Heart right ventricle (tissue), 16 donors: Measurements from ENCODE around the gene SLX1A. TPM values are rescaled to one million over a fixed set of nuclear protein-coding genes. Genes with fewer than 3 reads are reported as not detected.

ENCODE experiments used
- ATAC-seq, 8 donors: fragments of 200-7000 bp; cut with Tn5 transposase; one replicate each; pipeline ENCODE4 v1.9.1; 2020; ENCODE audit warnings: mild to moderate bottlenecking in 8 of 8, moderate library complexity in 8 of 8, moderate number of reproducible peaks in 1 of 8
- DNase-seq, 2 donors: peaks; one replicate each; pipeline ENCODE4 v3.0.0-alpha.2; 2020
- H3K27ac ChIP-seq, 10 donors: fragments of 200-600 bp; sonication (generic) in 2 of 10; one replicate each; pipeline versions ENCODE4 v1.5.0 to v1.8.0; 2020 to 2022; ENCODE audit warnings: mild to moderate bottlenecking in 3 of 10
- H3K27me3 ChIP-seq, 7 donors: fragments of 200-600 bp; one replicate each; pipeline ENCODE4 v1.8.0; 2021 to 2022; ENCODE audit warnings: mild to moderate bottlenecking in 2 of 7
- H3K36me3 ChIP-seq, 9 donors: fragments of 200-600 bp; sonication (generic) in 1 of 9; one replicate each; pipeline versions ENCODE4 v1.5.0 to v1.8.0; 2020 to 2022; ENCODE audit warnings: mild to moderate bottlenecking in 2 of 9
- H3K4me1 ChIP-seq, 9 donors: fragments of 200-600 bp; sonication (generic) in 1 of 9; one replicate each; pipeline versions ENCODE4 v1.5.0 to v1.8.0; 2020 to 2022; ENCODE audit warnings: mild to moderate bottlenecking in 4 of 9
- H3K4me3 ChIP-seq, 10 donors: fragments of 200-600 bp; sonication (generic) in 2 of 10; one replicate each; pipeline versions ENCODE4 v1.5.0 to v1.8.0; 2020 to 2022; ENCODE audit warnings: mild to moderate bottlenecking in 7 of 10, moderate library complexity in 2 of 10
- H3K9me3 ChIP-seq, 11 donors: fragments of 200-600 bp in 10 of 11; sonication (generic) in 2 of 11; one replicate each; pipeline versions ENCODE4 v1.5.0 to v1.8.0; 2013 to 2022; ENCODE audit warnings: mild to moderate bottlenecking in 2 of 11, control low read depth in 1 of 11, moderate library complexity in 1 of 11
- WGBS, 2 donors: extraction: QIAGEN DNeasy Blood & Tissue Kit; methylation state at CpG; one replicate each; pipeline ENCODE4 v1.1.7; 2013; ENCODE audit warnings: inconsistent platforms in 1 of 2; 5-methylcytosine and 5-hydroxymethylcytosine counted together
- intact Hi-C, 10 donors: fragments of 100-400 bp; cut with DNase I; formaldehyde crosslinking; loops; one replicate each; pipeline versions ENCODE4 v1.11.1 to v1.14.2; 2022
- polyA plus RNA-seq, 2 donors: library from polyadenylated mRNA; stranded (reverse); fragments of 200-250 nt; gene quantifications; one replicate each; pipeline ENCODE4 v1.2.3, GENCODE V29; 2013
- total RNA-seq, 10 donors: library from RNA; stranded (reverse); fragmentation: NEBNext Ultra II Directional in 3 of 10; extraction: Animal tissue kit (Norgen Biotek cat#: 25700) in 3 of 10; gene quantifications; one replicate each; pipeline versions ENCODE4 v1.2.1 to v1.2.4, GENCODE V29; 2021 to 2023
- TF ChIP-seq, protein P1 (sequence below), 9 donors: fragments of 200-600 bp; sonication (generic) in 2 of 9; IDR thresholded peaks; one replicate each; pipeline versions ENCODE4 v1.5.0 to v1.8.0; 2021 to 2022; ENCODE audit warnings: antibody characterized with exemption in 9 of 9, mild to moderate bottlenecking in 5 of 9, moderate library complexity in 1 of 9
- donor health status: Arrhythmogenic right ventricular cardiomyopathy.
- donor health status: ischemic (EF 13 %, LVEDD 7.1; RV severe dilation, severe dysfunction).
- donor health status: healthy with polysubstance abuse.
- donor health status: DM: no; HTN: yes; CAD: no.
- donor health status: DM: no; HTN: no; CAD: no.
- donor health status: ischemic (EF 25% LVEDD 6.9; RV normal size, moderate dysfunction).
- donor health status: ischemic (EF 25% LVEDD 5.7; RV mildly dilated, moderate dysfunction).
- donor health status: healthy.
- donor health status: DM: yes; HTN: yes; CAD: no.
- donor health status: Ischemic cardiomyopathy.
- donor health status: ischemic (EF 35%, LVEDD 5.7; RV mildly dilated, moderate dysfunction).
- donor health status: nonischemic (EF 11% LVEDD 7.7; RV severe dilation, severe dysfunction).
- donor health status: DM: yes; HTN: yes; CAD: no.
- donor health status: PGD.
- donor health status: ischemic (EF 29% LVEDD 5.4; RV normal size, mild dysfunction).
- donor health status: nonischemic (EF 23%, LVEDD 6.1; RV moderate dilation, normal function).

SLX1A gene
- total and polyA plus RNA-seq, 12 donors = 8.3 to 57.8 (median 17.9) TPM

- intact Hi-C loops = no loop called here
- Histone ChIP-seq H3K9me3 (no peaks in the 10 kb centered on the region), H3K36me3 (peaks cover 0 to 31% (median 0%) of the 10 kb centered on the region in 9 donors), H3K4me3 (peak within 1 kb of the TSS; percentile 32 to 85 (median 66)), H3K27ac (peak within 1 kb of the TSS in 9 of 10 donors; percentile 54 to 96 (median 68)), H3K27me3 (no peaks in the 10 kb centered on the region), H3K4me1 (peaks cover 0 to 51% (median 10%) of the 10 kb centered on the region in 9 donors)
- ATAC-seq (peak; percentile 77 to 91 (median 86)), DNase-seq (peak; percentile 81 to 88)
- WGBS, 2 donors = 1% methylated on average over 64 to 81 of the region's 81 CpGs
- TF ChIP-seq, protein P1, sequence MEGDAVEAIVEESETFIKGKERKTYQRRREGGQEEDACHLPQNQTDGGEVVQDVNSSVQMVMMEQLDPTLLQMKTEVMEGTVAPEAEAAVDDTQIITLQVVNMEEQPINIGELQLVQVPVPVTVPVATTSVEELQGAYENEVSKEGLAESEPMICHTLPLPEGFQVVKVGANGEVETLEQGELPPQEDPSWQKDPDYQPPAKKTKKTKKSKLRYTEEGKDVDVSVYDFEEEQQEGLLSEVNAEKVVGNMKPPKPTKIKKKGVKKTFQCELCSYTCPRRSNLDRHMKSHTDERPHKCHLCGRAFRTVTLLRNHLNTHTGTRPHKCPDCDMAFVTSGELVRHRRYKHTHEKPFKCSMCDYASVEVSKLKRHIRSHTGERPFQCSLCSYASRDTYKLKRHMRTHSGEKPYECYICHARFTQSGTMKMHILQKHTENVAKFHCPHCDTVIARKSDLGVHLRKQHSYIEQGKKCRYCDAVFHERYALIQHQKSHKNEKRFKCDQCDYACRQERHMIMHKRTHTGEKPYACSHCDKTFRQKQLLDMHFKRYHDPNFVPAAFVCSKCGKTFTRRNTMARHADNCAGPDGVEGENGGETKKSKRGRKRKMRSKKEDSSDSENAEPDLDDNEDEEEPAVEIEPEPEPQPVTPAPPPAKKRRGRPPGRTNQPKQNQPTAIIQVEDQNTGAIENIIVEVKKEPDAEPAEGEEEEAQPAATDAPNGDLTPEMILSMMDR (IDR thresholded peaks at IDR 0.05) = peak in 1 of 9 donors; percentile 8
Measured at GRCh38 chr16:30183233-30184095, 10.2 kb upstream of the SLX1A start, which contains the start of gene CORO1A. TSS of gene CORO1A (plus strand) at chr16:30183602. CDS start at chr16:30185210, 1,608 bp downstream.

DNA sequence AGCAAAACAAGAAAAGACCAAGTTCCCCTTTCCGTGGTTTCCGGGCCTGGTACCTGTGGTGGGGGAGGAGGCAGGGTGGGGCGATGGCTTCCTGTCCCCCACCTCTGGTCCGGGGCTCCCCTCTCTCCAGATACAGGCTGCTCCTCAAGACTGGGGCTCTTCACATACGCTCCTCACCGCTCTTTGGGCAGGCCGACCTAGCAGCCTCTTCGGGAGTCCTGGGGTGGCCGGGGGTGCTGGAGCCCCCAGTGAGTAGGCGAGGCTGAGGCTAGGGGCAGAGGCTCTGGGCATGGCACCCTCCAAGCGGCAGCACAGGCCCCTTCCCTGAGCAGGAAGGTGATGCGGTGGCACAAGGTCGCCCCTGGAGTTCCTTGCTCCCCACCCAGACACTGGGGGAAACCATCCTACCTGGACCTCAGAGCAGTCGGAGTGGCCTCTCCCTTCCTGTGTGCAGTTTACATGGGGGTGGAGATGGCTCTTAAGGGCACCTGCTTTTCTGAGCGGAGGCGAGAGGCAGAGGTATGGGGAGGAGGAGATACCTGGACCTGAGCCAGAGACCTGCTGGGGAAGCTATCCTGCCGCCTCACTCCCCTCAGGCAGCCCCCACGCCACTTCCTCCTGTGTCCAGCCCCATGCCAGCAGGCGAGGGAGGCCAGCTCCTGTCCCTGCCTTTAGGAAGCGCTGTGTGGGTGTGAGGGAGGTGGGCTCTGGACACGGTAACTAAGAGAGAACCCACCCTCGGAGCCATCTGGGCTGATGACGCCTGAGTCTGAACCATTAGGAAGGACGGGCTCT, 9.4 kb upstream of the SLX1A start:
- H3K4me1 ChIP-seq = peaks cover 0 to 51% (median 10%) of the 10 kb centered on the region in 9 donors
- intact Hi-C loops = no loop called here
- peaks cover 0 to 31% (median 0%) of the 10 kb centered on the region in 9 donors for H3K36me3 ChIP-seq
- H3K9me3 ChIP-seq = no peaks in the 10 kb centered on the region
- H3K4me3 ChIP-seq = peak overlapping the region in 9 of 10 donors; percentile 45 to 85 (median 68)
- ATAC-seq (peak in 2 of 8 donors; percentile 6 to 33), DNase-seq (peak; percentile 23 to 25)
- H3K27ac ChIP-seq = peak overlapping the region in 7 of 10 donors; percentile 37 to 96 (median 54)
- TF ChIP-seq, protein P1 (IDR thresholded peaks at IDR 0.05) = no peak
- no peaks in the 10 kb centered on the region for H3K27me3 ChIP-seq
- WGBS, 2 donors = 37 to 44% methylated on average over 24 of the region's 24 CpGs

DNA sequence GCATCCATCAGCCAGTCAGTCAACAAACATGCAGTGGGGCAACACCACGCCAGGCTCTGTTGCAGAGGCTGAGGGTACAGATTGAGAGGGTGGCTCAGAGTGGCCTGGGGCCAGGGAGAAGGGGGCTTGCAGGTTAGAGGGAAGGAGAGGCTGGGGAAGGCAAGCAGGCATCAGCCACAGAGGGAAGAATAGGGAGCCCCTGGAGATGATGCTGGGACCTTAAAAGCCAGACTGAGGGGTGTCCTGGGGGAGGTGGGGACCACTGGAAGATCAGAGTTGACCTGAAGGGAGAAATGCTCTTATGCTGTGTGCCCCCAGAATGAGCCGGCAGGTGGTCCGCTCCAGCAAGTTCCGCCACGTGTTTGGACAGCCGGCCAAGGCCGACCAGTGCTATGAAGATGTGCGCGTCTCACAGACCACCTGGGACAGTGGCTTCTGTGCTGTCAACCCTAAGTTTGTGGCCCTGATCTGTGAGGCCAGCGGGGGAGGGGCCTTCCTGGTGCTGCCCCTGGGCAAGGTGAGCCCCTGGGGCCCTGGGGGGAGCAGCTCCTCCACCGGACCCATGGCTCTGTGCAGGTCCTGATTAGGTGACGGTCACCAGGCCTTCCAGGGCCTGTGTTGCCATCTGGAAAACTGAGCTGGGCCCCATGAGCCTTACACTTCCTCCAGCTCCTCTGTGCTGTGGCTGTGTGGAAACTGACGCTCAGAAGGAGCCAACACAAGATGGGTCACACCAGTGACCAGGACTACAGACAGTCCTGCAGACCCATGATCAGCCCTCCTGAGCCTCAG, 8.6 kb upstream of the SLX1A start:
- H3K27me3 ChIP-seq = no peaks in the 10 kb centered on the region
- H3K4me1 ChIP-seq = peaks cover 0 to 51% (median 10%) of the 10 kb centered on the region in 9 donors
- H3K4me3 ChIP-seq = peak overlapping the region in 7 of 10 donors; percentile 51 to 85 (median 68)
- TF ChIP-seq, protein P1 (IDR thresholded peaks at IDR 0.05) = no peak
- intact Hi-C loops = no loop called here
- peak overlapping the region in 5 of 10 donors; percentile 39 to 96 (median 56) for H3K27ac ChIP-seq
- ATAC-seq (peak in 3 of 8 donors; percentile 1 to 2 (median 1)), DNase-seq (peak; percentile 7 to 18)
- peaks cover 0 to 31% (median 0%) of the 10 kb centered on the region in 9 donors for H3K36me3 ChIP-seq
- 84 to 86% methylated on average over 13 of the region's 13 CpGs for WGBS, 2 donors
- H3K9me3 ChIP-seq = no peaks in the 10 kb centered on the region
